Measurements from ENCODE around the gene FER1L5.

Gene FER1L5

GRCh38 chr2:96633641-96634040 is 8.9 kb upstream of the FER1L5 start:
- TF ChIP-seq, protein P1, sequence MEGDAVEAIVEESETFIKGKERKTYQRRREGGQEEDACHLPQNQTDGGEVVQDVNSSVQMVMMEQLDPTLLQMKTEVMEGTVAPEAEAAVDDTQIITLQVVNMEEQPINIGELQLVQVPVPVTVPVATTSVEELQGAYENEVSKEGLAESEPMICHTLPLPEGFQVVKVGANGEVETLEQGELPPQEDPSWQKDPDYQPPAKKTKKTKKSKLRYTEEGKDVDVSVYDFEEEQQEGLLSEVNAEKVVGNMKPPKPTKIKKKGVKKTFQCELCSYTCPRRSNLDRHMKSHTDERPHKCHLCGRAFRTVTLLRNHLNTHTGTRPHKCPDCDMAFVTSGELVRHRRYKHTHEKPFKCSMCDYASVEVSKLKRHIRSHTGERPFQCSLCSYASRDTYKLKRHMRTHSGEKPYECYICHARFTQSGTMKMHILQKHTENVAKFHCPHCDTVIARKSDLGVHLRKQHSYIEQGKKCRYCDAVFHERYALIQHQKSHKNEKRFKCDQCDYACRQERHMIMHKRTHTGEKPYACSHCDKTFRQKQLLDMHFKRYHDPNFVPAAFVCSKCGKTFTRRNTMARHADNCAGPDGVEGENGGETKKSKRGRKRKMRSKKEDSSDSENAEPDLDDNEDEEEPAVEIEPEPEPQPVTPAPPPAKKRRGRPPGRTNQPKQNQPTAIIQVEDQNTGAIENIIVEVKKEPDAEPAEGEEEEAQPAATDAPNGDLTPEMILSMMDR (IDR thresholded peaks at IDR 0.05; ENCODE audit: low read length, missing control alignments): no peak
- H3K4me3 ChIP-seq (replicated peaks; ENCODE audit: low read depth, low read length): no peak overlapping the region
- no peak for DNase-seq (ENCODE audit: low read depth)

DNA sequence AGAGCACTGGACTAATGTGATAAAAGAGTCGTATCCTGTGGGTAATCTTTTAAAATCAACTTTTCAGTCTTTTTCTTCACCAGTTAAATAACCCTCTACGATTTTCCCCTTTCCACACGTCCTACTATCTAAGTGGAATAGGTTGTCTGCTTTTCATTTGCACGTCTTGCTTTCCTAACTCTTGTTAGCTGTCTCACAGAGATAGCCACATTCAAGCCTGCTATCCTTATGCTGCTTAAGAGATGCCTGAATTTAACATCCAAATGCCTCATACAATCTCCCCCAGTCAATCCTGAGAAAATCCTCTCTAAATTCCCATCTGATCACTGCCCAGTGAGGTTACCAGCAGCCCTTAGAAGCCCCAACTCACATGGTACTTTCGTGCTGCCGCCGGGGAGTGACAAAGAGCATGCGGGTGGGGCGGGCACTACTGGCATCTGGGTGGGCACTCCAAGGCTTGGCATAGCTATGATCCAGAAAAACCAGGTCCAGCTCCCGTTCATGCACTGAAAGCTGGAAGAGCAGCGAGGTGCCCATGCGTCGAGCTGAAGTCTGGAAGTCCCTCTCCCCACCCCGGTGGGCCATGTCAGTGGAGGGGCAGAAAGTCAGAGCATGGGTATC is 5.9 kb upstream of the FER1L5 start:
- TF ChIP-seq, protein P1 (IDR thresholded peaks at IDR 0.05; ENCODE audit: low read length, missing control alignments): no peak
- peak overlapping the region; percentile 79 for H3K4me3 ChIP-seq (replicated peaks; ENCODE audit: low read depth, low read length)
- DNase-seq (ENCODE audit: low read depth): no peak

- peak overlapping the region; percentile 79 for H3K4me3 ChIP-seq (replicated peaks; ENCODE audit: low read depth, low read length)
- peak; percentile 88 for DNase-seq (ENCODE audit: low read depth)
- TF ChIP-seq, protein P1 (IDR thresholded peaks at IDR 0.05; ENCODE audit: low read length, missing control alignments): no peak
Observed at GRCh38 chr2:96637385-96638143, 5.0 kb upstream of the FER1L5 start.

- H3K4me3 ChIP-seq (replicated peaks; ENCODE audit: low read depth, low read length): peak within 1 kb of the TSS; percentile 79
- TF ChIP-seq, protein P1 (IDR thresholded peaks at IDR 0.05; ENCODE audit: low read length, missing control alignments): no peak
- DNase-seq (ENCODE audit: low read depth): peak; percentile 96
Observed at GRCh38 chr2:96638144-96639121, 4.1 kb upstream of the FER1L5 start, which contains the start of gene KANSL3. KANSL3 (minus strand) TSS chr2:96638312; CDS start chr2:96637135, 1,177 bp downstream.

- H3K4me3 ChIP-seq (replicated peaks; ENCODE audit: low read depth, low read length): no peak overlapping the region
- TF ChIP-seq, protein P1 (IDR thresholded peaks at IDR 0.05; ENCODE audit: low read length, missing control alignments): no peak
- no peak for DNase-seq (ENCODE audit: low read depth)
Observed at GRCh38 chr2:96647681-96648080, 5.1 kb downstream of the FER1L5 start.

GRCh38 chr2:96648306-96648930 is 5.9 kb downstream of the FER1L5 start:
- H3K4me3 ChIP-seq (replicated peaks; ENCODE audit: low read depth, low read length): no peak overlapping the region
- DNase-seq (ENCODE audit: low read depth): no peak
- TF ChIP-seq, protein P1 (IDR thresholded peaks at IDR 0.05; ENCODE audit: low read length, missing control alignments): no peak
